ENCODE data around the gene HOXA11. TPM values are rescaled to one million over a fixed set of nuclear protein-coding genes. Genes with fewer than 3 reads are reported as not detected.

Gene HOXA11
- total RNA-seq, 4 donors from 2014 or later, result 0.34 to 1.2 (median 0.95) TPM; not detected in 1

DNA sequence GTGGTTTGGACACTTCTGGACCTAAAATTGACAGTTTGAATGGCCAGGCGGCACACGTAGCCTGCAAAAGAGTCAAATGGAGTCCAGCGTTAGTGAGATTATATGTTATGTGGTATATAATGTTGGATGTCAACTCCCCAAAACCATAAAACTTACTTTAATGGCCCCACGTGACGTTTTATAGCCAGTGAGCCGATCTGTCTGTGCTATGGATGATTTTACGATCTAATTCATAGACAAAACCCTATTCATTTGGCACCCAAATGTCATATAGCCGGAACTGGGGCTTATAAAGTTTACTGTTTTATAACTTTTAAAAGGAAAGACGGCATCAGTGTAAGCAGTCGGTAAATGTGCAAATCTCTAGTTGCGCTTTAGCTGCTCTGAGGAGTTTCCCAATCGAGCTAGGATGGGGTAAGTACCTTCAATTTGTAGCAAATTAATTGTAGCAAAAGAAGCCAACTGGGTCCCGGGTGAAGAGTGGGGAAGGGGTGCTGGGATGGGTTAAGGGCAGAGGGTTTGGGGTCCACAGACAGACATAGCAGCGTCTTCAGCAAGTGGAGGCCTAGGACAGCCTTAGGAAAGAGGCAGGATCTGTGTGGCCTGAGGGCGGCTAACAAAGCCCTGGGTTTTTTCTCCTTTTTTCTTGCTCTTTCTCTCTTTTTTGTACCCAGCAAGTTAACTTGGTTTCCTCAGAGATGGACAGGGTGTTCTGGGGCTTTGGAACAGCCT, 44.7 kb downstream of the HOXA11 start:
- H3K4me3 ChIP-seq, result peak overlapping the region; percentile 28
- peaks cover 11% of the 10 kb centered on the region for H3K36me3 ChIP-seq
- H3K27me3 ChIP-seq, result no peaks in the 10 kb centered on the region
- DNase-seq (ENCODE audit: low spot score in 2 of 2), result no peak
- TF ChIP-seq POLR2AphosphoS5 (IDR thresholded peaks at IDR 0.05), result no peak
- no peak for TF ChIP-seq EP300 (IDR thresholded peaks at IDR 0.05)
- no peak for TF ChIP-seq CTCF (IDR thresholded peaks at IDR 0.05)
- TF ChIP-seq POLR2A (IDR thresholded peaks at IDR 0.05), result no peak
- peaks cover 43% of the 10 kb centered on the region for H3K4me1 ChIP-seq
- 82% methylated on average over 15 of the region's 15 CpGs for WGBS
- H3K9me3 ChIP-seq, result no peaks in the 10 kb centered on the region
- H3K27ac ChIP-seq, result peak overlapping the region; percentile 52

DNA sequence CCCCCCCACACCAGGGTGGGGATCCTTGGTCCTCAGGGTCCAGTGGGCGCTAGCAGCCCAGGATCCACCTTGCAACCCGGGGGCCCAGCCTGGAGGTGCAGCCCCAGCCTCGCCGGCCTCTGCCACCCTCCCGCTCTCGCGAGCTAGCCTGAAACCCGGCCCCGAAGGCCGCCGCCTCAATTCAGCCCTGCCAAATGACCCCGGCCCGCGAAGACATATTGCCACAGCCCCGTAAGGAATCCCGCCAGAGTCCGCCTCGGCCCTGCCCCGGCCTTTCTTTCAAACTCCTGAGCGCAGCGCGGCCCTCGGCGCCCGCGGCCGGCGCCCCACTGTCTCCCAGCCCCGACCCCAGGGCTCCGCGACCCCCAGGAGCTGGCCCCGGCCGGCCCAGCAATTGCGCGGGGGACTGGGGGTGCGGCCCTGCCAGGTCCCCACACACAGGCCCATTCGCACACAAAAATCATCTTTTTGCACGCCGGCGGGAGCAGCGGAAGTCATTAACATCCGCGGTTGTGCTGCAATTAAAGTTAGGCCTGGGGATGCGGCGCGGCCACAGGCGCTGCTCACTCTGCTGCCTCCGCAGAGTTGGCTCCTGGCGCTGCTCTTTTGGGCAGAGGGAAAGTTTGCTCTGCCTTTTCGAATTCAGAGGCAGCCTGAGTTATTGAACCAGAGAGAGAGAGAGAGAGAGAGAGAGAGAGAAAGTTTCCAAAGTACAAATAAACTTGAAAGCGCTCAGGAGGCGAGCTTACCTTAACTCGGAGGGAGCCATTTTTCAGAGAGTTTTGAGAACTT, 45.5 kb downstream of the HOXA11 start:
- no peaks in the 10 kb centered on the region for H3K9me3 ChIP-seq
- H3K27me3 ChIP-seq, result no peaks in the 10 kb centered on the region
- peaks cover 48% of the 10 kb centered on the region for H3K4me1 ChIP-seq
- 67% methylated on average over 41 of the region's 53 CpGs for WGBS
- H3K36me3 ChIP-seq, result peaks cover 4% of the 10 kb centered on the region
- peak overlapping the region; percentile 52 for H3K27ac ChIP-seq
- DNase-seq (ENCODE audit: low spot score in 2 of 2), result peak; percentile 61 to 80
- no peak for TF ChIP-seq POLR2A (IDR thresholded peaks at IDR 0.05)
- peak overlapping the region; percentile 28 for H3K4me3 ChIP-seq

DNA sequence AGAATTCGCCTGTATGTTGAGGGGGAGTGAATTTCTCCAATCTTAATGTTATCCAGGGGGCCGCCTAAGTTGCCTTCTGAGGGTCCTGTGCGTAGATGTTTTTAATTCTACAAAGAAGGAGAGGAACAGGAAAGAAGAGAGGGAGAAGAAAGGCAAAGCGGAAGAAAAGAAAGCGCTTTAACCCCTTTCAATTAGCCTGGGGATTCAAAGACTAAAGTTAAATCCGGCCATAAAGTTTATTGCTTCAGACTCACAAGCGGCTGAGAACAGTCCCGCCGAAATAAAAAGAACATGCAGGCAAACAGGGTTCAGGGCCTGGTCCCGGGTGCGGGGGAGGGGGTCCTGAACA, 46.1 kb downstream of the HOXA11 start:
- no peaks in the 10 kb centered on the region for H3K27me3 ChIP-seq
- TF ChIP-seq POLR2AphosphoS5 (IDR thresholded peaks at IDR 0.05) (no peak), EP300 (IDR thresholded peaks at IDR 0.05) (no peak), CTCF (IDR thresholded peaks at IDR 0.05) (no peak), POLR2A (IDR thresholded peaks at IDR 0.05) (no peak)
- DNase-seq (ENCODE audit: low spot score in 2 of 2), result no peak

DNA sequence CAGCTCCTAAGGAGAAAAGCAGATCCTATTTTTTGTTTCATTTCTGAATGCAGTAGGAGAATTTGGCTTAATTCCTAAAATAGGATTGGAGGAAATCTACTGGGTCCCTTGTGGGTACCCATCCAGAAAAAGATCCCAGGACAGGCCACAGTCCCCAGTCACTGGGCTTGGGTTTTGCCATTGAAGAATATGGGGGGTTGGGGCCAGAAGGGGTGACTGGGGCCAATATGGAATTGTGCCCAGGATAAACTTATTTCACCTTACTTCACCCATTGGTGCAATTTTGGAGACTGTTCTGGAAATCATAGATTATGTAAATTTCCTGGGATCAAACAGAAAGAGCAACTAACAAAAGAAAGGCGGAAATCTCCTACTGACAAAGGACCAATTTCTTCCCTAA, 46.6 kb downstream of the HOXA11 start:
- Histone ChIP-seq H3K4me3 (no peak overlapping the region), H3K36me3 (no peaks in the 10 kb centered on the region), H3K27me3 (no peaks in the 10 kb centered on the region), H3K9me3 (no peaks in the 10 kb centered on the region), H3K27ac (peak overlapping the region; percentile 52), H3K4me1 (peaks cover 49% of the 10 kb centered on the region)
- TF ChIP-seq POLR2AphosphoS5 (IDR thresholded peaks at IDR 0.05), result no peak
- no peak for TF ChIP-seq CTCF (IDR thresholded peaks at IDR 0.05)
- no peak for TF ChIP-seq POLR2A (IDR thresholded peaks at IDR 0.05)
- TF ChIP-seq EP300 (IDR thresholded peaks at IDR 0.05), result no peak
- no peak for DNase-seq (ENCODE audit: low spot score in 2 of 2)
- WGBS, result 95% methylated on average over 1 of the region's 1 CpG

More for the DNA sequence above, 46.1 kb downstream of the HOXA11 start:
- no peaks in the 10 kb centered on the region for H3K9me3 ChIP-seq
- peaks cover 50% of the 10 kb centered on the region for H3K4me1 ChIP-seq
- peak overlapping the region; percentile 28 for H3K4me3 ChIP-seq
- H3K27ac ChIP-seq, result peak overlapping the region; percentile 52
- no peaks in the 10 kb centered on the region for H3K36me3 ChIP-seq
- 78% methylated on average over 11 of the region's 11 CpGs for WGBS

DNA sequence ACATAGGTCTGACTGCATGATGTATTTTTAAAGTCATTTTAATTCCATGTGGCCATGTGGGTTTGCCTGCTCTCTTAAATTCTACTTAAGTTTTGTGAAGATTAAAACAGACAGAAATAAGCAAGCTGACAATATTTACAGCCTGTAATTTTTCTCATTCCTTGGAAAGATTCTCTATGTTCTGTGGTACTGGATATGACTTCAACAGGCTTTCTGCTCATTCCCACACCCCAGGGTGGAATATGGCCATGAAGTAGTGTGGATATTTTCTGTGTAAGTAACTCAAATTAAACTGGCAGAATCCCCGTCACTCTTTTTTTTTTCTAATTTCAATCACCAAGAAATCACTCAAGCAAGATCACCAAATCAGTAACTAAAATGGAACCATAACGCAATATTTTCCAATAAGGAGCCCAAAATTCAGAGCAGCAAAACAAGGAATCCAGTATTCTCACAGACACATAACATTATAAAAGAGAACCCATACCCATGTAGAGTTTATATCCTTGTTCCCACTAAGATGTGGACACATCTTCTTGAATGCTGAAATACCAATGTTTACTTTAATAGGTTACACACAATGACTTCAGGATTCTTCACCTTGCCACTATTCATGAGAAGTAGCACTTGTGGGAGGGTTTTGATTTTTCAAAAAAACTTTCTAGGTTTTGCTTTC, 47.3 kb downstream of the HOXA11 start:
- TF ChIP-seq POLR2AphosphoS5 (IDR thresholded peaks at IDR 0.05) (no peak), CTCF (IDR thresholded peaks at IDR 0.05) (no peak), POLR2A (IDR thresholded peaks at IDR 0.05) (no peak), EP300 (IDR thresholded peaks at IDR 0.05) (no peak)
- peak overlapping the region; percentile 52 for H3K27ac ChIP-seq
- no peaks in the 10 kb centered on the region for H3K27me3 ChIP-seq
- H3K4me3 ChIP-seq, result no peak overlapping the region
- no peaks in the 10 kb centered on the region for H3K36me3 ChIP-seq
- DNase-seq (ENCODE audit: low spot score in 2 of 2), result no peak
- H3K9me3 ChIP-seq, result no peaks in the 10 kb centered on the region
- 74% methylated on average over 2 of the region's 2 CpGs for WGBS
- H3K4me1 ChIP-seq, result peaks cover 49% of the 10 kb centered on the region
